HG02623 (cell line): ENCODE data around the gene GGT6.

Experiments
- ATAC-seq: cut with Tn5 transposase; IDR thresholded peaks from one replicate; pipeline ENCODE4 v1.9.1; 2021; ENCODE audit warnings: moderate library complexity; ENCODE audit not compliant: unreplicated experiment

The GGT6 gene

DNA sequence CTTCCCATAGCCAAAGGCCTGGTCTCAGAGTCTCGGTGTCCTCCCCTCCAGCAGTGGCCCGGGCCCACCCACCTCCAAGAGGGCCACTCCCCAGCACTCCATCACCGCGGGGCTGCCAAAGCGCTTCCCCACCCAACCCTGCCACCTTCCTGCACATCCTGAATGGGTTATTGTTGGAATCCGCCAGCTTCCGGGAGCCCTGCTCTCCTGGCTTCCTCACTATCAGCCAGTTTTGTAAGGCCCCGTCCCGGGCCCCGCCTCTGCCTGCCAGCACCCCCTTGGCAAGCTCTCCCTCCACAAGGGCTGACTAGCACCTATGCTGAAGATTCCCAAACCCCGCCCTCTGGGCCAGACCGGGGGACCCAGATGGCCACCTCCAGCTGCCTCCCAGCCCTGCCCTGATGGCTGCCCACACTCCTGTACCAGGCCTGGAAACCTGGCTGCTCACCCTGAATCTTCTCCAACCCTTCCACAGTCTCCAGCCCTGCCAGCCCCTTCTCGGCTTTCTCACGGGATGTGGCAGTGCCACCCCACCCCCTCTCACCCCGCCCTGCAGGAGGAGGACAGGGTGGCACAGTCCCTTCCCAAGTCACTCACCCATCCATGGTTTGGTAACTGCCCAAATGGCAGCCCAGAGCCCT is 19.6 kb downstream of the GGT6 start:
- ATAC-seq: no peak

DNA sequence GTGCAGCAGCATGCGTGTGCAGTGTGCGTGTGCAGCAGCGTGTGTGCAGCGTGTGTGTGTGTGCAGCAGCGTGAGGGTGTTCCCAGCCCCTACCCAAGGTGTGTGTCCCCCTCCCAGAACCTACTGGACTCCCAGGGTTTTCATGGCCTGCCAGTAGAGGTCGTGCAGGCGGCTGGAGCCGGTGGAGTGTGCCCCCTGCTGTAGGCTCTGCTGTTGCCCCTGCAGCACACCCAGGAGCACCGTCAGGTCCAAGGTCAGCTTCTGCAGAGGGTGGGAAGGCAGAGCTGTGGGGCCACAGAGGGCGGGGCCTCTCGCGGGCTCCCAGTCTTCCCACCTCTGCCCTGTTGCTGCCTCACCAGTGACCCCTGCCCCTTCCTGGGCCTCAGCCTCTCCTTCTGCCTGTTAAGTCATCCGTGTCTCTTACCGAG is 20.1 kb downstream of the GGT6 start:
- ATAC-seq: no peak

DNA sequence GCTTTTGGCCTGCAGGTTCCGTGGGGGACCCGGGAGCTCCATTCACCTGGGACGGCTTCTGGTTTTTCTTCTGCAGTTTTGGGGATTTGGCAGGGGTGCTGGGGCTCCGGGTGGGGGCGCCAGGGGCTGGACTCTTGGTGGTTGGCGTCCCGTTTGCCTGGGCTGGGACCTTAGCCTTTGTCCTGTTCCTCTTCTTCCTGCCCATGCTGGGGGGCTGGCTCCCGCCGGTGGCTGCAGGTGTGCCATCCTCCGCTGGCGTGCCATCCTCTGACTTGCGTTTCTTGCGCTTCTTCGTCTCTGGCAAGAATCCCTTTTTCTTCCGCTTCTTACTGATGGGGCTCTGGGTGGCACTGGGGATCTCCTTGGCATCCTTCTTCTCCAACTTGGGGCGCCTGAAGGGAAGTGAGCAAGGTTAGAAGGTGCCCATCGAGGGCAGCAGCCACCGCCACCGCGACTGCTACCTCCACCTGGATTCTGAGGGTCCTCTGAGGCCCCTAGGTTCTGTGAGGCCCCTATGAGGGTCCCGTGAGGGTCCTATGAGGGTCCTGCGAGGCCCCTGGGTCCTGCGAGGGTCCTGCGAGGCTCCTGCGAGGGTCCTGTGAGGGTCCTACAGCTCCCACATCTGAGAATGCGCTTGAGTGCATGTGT is 20.7 kb downstream of the GGT6 start:
- ATAC-seq: no peak

DNA sequence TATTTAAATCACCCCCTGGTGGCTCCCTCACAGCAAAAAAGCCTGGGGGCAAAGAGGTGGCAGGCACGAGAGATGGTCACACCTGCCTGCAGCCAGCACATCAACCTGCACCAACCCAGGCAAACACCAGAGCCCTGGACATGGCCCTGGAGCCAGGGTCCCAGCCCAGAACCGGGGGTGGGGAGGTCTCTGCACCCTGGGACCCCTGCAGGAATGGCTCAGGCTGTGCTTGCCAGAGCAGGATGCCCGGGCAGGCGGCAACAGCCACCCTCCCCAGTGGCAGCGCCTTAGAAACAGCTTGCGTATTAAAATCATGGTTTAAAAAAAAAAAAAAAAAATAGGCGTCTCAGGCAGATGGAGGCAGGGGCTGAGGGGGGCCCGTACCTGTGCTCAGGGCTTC is 21.4 kb downstream of the GGT6 start:
- no peak for ATAC-seq

DNA sequence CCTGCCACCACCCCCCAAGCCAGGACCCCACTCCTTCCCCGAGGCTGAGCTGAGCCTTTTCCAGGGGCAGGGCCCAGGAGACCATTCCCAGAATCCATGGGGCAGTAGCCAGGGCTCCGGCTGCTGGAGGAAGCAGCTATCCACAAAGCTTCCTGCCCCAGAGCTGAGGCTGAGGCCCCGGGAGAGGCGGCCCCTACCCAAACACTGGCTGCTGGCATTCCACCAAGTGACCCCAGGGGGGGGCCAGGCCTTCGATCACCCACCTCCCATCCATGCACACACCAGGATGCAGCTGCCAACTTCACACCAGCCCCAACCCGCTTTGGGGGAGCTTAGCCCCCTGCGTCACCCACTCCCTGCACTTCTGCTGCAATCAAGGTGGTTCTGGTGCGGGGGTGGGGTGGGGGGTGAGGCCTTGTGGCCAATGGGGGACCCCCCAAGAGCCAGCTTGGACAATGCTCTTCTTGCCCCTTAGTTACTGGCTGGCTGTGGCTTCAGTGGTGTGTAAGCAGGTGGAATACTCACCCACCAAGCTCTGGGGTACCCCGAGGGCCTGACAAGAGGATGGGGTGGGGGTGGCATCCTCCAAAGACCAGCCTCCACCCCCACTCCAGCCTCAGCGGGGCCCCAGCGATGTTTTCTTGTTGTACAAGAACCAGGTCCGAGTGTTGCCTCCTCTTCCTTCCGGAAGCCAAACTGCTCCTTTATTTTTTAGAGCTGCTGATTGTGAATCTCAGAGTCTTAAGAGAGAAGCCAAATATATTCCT is 22.0 kb downstream of the GGT6 start:
- ATAC-seq: no peak

DNA sequence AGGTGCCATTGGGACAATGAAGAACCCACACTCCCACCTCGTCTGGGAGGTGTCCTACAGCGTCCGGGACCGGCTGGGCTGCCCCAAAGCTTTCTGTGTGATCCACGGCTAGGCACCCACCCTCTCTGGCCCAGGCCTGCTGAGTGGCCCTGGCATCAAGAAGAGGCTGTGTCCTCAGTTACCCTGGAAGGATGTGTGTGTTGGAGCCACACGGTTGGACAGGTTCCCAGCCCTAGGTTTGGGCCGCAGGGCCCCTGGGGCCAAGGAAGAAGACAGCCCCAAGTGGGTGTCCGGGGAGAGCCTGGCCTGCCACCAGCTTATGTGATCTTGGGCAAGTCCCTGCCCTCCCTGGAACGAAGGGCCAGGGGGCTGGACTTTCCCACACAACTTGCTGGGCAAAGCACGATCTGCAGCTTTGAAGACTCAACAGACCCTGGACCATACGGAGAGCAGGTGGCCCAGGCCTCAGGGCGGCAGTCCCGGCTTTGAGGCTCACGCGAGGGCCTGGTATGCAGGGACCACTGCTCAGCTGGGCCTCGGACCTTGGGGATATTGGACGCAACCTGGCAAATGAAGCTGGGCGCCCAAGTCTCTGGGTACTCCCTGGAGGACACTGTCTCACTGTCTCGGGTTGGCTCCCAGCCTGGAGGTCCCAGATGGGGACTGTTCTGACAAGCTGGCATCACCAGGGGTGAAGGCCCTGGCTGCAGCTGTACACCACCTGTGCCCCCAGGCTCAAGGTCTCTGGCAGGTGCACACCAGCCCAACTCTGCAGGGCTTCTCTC is 22.7 kb downstream of the GGT6 start:
- ATAC-seq: no peak

DNA sequence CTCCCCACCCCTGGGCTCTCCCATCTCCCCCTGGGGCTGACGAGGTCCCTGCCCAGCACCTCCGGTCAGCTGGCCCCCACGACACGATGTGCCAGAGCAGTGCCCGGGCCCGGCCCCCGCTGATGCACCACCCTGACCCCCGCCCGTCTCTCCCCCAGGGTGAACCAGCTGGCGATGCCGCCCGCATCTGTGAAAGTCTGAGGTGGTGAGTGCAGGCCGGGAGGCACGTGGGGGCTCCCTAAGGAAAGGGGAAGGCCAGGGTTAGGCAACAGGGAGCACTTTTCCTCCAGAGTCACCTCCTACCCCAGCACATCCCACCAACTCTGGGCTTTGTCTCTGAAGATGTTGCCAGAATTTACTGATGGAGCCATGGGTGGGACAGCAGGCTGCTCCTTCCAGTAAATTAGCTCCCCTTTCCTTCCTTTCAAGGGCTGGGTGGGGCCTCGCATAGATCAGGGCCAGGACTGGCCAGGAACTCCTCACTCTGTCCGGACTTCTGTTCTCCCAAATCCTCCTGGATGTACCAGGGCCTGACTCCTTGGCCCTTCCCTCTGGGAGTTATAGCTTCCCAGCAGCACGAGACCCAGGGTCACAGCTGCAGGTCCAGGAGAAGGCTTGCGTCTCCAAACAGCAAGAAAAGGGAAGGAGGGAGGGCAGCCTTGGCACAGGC is 23.5 kb downstream of the GGT6 start:
- no peak for ATAC-seq

DNA sequence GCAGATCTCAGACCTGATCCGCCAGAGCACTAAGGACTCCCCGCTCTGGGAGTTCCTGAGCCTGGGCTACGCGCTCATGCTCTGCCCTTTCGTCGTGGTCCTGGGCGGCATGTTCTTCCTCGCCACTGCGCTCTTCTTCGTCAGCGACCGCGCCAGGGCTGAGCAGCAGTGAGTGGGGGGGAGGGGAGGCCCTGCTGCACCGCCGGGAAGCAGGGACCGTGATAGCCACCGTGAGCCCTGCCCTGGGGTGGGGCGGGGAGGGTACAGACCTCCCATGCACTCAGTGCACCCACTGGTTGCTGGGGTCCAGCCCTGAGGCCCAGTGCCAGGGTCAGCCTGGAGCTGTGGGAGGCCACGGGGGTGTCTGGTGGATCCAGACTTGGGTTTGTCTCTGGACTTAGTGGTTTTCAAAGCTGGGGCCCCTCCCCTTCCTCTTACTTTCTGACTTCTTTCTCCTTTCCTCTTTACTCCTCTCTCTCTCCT is 24.1 kb downstream of the GGT6 start:
- ATAC-seq: no peak

DNA sequence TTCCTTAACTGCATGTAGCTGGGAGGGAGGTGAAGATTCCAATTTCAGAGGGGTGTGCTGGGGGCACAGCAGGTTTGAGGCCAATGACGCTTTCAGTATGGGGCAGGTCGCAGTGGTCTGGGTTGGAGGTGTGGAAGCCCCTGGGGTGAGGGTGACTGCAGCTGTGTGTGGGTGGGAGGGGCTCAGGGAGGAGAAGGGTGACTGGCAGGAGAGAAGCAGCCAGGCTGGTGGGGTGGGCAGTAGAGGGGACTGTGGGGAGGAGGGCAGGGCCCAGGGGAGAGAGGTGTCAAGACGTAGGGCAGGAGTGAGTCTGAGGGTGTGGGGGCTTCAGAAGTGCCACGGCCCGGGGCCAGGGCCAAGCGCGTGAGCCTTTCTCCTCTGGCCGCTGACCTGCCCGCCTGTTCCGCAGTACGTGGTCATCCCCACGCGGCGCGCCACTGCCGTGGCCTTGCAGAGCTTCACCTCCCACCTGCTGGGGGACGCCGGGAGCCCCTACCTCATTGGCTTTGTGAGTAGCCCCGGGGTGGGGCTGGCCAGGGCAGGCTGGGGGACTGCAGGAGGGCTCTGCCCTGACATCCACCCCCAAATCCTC is 24.6 kb downstream of the GGT6 start:
- no peak for ATAC-seq

DNA sequence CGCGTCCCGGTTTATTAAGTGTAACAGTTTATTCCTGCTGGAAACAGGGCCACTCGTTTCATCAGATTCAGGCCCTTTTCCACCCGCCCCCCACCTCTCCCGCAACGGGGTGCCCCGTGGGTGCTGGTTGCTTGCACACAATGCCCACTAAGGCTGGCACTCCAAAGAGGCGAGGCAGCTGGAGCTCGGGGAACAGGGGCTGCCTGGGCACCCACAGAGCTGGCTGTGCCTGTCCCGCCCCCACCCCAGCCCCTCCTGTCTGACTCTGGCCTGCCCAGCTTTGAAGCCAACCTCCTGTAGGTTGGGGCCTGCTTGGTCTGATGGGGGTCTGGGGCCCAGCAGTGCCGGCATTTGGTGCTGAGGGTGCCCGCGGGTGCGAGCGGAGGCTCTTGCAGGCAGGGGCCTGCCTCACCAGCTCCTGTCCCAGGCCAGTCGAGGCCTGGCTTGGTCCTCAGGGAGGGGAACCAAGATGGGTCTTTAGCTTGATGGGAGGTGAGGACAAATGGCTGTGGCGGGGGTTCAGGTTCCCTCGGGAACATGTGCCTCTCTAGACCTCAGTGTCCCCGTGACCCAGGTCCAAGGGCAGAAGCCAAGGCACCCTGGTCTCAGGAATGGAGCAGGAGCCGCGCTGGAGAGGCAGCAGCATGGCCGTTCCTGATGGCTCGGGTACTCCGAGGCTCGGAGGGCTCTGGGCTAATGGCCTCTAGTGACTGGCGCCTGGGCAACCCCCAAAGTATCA is 25.3 kb downstream of the GGT6 start:
- ATAC-seq: no peak

DNA sequence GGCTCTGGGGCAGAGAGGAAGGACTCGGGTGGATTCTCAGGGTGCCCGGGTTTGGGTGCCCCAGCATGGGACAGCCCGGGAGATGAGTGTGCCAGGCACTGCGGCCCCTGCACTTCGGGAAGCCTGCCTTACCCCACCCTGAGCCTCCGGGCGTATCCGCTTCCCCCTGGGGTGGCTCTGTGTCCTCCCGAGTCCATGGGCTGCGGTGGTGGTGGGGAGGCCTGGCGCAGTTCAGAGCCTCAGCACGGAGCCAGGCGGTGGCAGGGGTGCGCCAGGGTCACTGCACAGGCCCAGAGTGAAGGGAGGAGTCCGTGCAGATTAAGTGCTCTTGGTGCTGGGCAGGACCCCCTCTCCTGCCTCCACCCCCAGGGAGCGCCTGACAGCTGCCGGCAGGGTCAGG is 25.9 kb downstream of the GGT6 start:
- ATAC-seq: no peak

DNA sequence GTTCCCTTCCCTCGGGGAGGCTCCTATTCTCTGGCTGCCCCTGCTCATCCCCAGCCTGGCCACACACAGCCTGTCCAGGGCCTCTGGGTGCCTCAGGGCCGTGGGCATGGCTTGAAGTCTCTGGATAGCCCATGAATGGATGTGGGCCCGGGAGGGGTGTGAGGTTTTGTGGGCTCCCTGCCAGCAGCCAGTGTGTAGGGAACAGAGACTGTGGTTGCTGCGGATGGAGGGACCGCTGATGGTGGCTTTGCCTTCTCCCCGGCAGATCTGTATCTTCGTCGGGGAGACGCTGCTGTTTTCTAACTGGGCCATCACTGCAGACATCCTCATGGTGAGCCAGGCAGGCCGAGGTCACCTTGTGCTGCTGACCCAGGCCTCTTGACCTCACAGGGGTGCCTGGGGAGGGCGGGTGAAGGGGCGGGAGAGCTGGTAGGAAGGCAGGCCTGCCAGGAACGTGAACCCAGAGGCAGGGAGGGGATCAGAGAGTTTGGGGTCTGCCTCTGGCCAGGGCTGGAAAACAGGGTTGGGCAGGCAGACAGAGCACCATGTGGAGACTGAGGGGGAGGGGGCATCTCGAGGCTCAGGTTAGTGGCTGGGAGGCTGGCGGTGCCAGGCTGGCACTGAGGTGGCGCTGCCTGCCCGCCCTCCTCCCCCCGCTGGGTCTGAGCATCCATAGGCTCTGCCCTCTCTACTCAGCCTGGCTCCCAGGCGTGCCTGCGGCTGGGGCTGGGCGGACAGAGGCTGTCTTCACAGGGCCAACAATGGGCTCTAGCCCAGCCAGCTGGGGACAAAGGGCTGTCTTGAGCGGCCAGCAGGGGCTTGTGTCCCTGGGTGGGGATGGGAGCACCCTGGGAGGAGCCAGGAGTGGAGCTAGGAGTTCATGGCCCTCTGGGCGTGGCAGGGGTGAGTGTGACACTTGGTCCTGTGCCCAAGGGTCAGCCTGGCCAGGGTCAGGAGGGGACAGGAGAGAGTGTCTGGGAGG is 26.6 kb downstream of the GGT6 start:
- no peak for ATAC-seq

DNA sequence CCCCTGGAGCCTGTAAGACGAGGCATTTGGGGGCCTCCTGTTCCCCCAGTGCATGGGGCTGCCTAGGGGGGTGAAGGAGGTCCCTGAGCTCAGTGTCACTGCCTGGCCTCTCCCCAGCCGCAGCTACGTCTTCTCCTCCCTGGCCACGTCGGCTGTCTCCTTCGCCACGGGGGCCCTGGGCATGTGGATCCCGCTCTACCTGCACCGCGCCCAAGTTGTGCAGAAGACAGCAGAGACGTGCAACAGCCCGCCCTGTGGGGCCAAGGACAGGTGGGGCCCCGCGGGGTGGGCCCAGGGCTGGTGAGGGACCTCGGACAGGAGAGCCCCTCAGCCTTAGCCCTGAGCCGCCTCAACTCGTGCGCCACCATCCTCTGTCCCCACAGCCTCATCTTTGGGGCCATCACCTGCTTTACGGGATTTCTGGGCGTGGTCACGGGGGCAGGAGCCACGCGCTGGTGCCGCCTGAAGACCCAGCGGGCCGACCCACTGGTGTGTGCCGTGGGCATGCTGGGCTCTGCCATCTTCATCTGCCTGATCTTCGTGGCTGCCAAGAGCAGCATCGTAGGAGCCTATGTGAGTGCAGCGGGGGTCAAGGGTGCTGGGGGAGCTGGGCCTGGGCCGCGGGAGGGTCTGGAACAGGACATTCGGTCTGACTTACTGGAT is 27.4 kb downstream of the GGT6 start:
- ATAC-seq: no peak

DNA sequence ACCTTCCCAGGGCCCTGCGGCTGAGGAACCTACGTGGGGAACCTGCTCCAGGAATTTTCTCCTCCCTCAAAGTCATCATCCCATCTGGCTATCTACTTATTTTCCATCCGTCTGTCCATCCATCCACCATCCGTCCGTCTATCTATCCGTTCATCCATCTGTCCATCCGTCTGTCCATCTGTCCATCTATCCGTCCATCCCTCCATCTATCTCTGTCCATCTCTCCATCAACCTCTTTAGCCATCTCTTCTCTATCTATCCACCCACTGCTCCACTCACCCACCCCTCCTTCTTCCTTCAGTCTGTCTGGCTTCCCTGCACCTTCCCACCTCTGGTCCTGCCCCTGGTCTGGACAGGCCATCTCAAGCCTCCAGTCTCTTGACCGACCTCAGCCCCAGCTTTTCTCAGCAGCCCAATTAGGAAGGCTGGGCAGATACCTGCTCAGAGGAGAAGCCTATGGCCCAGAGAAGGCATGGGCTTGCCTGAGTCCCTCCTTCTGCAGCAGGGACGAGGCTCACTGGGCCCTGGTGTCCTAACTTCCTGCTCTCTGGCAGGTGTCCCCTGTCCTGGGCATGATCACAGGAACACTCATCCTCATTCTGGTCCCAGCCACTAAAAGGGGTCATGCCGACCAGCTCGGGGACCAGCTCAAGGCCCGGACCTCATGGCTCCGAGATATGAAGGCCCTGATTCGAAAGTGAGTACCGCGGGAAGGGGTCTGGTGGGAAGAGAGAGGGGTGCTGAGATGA is 28.2 kb downstream of the GGT6 start:
- no peak for ATAC-seq

DNA sequence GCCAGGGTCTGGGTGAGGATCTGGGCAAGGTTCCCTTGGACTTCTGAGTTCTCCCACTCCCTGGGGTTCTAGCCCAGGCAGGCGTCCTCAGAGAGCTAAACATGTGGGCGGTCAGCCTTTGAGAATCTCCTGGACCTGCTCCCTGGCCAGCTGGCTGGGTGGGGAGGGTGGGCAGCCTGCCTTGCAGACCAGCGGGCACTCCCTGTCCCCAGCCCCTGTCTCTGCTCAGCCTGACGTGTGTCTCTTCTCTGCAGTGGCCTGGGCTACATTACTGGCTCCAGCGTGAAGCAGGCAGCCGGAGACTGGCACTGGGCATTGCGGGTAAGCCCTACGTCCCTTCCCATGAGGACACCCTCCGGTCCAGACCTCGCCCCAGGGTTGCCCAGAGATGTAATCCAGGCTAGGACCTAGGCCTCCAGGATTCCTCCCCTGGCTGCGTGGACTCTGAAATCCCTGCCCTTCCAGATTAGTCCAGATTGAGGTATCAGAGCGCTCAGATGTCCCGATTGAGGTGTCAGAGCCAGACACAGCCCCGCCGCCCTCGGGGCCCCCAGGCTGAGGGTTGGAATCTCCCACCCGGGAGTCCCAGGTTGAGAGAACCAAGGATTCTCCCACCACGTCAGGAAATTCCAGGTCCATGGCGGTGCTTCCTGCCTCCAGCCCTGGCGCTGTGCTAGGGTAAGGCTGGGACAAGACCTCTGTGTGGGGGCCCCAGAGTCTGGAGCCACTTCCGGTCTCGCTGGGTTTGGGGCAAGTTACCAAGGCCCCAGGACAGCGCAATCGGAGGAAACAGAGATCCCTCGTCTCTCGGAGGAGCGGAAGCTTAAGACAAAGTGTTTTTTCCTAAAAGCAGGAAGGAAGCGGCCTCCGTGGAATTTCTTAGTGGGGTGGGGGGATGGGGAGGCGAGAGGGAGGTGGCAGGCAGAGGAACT is 29.3 kb downstream of the GGT6 start:
- ATAC-seq: no peak

DNA sequence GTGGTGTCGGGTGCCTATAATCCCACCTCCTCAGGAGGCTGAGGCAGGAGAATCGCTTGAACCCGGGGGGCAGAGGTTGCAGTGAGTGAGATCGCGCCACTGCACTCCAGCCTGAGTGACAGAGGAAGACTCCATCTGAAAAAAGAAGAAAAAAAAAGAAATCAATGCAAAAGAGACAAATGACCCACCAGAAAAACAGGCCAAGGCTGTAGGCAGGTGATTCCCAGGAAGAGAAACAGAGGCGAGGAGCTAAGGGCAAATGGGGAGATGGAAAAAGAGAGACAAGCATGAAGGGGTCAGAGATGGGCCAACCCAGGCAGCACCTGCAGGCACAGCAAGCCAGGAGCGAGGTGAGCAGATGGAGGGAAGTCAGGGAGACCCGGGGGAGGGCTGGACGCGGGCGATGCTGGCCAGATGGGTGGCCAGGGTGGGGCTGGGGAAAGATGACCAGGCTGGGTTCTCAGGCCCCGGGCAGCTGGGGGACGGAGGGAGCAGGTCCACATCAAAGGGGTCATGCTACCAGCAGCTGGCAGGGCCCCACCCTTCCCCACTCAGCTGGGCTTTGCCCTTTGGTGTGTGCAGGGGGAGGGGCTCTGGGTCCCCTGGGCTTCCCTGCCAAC is 30.7 kb downstream of the GGT6 start:
- no peak for ATAC-seq
